HG03039 (cell line): ENCODE measurements around the gene HIP1R.
"Not testable (repeated sequence)": the region's sequence is repeated elsewhere in the genome, so short reads cannot be mapped to it uniquely, and the experiment has no call there.

Experiments used
- ATAC-seq: cut with Tn5 transposase; IDR thresholded peaks from one replicate; pipeline ENCODE4 v1.9.1; 2021; ENCODE audit warnings: mild to moderate bottlenecking, moderate library complexity; ENCODE audit not compliant: unreplicated experiment

The HIP1R gene

GRCh38 chr12:122889761-122890520 lies 54.7 kb downstream of the HIP1R start:
- ATAC-seq, result no peak

GRCh38 chr12:122891661-122892525 lies 56.6 kb downstream of the HIP1R start:
- no peak for ATAC-seq

GRCh38 chr12:122892724-122893123 lies 57.5 kb downstream of the HIP1R start:
- ATAC-seq, result not testable (repeated sequence)

- ATAC-seq, result no peak
These were observed 58.2 kb downstream of the HIP1R start for GRCh38 chr12:122893208-122894153.

GRCh38 chr12:122894193-122895121 lies 59.2 kb downstream of the HIP1R start:
- no peak for ATAC-seq

- no peak for ATAC-seq
These were observed 60.1 kb downstream of the HIP1R start for GRCh38 chr12:122895320-122895703.

GRCh38 chr12:122895704-122896636 lies 60.7 kb downstream of the HIP1R start, which contains the start of gene VPS37B:
VPS37B (minus strand) TSS chr12:122896124; CDS start chr12:122896062, 62 bp downstream.
- peak; percentile 44 for ATAC-seq

GRCh38 chr12:122896662-122897061 lies 61.4 kb downstream of the HIP1R start:
- no peak for ATAC-seq

GRCh38 chr12:122899887-122900286 lies 64.6 kb downstream of the HIP1R start:
- no peak for ATAC-seq

GRCh38 chr12:122902854-122903692 lies 67.8 kb downstream of the HIP1R start:
- no peak for ATAC-seq

GRCh38 chr12:122903693-122904034 lies 68.4 kb downstream of the HIP1R start:
- no peak for ATAC-seq

- ATAC-seq, result not testable (repeated sequence)
These were observed 70.0 kb downstream of the HIP1R start for GRCh38 chr12:122905258-122905657.

GRCh38 chr12:122908915-122909314 lies 73.7 kb downstream of the HIP1R start:
- ATAC-seq, result no peak

GRCh38 chr12:122909442-122910288 lies 74.4 kb downstream of the HIP1R start:
- ATAC-seq, result no peak
